HG02840 (cell line): Measurements from ENCODE around the gene NRXN3.

Experiments
- ATAC-seq: cut with Tn5 transposase; IDR thresholded peaks from one replicate; pipeline ENCODE4 v1.9.1; 2021; ENCODE audit warnings: mild to moderate bottlenecking, moderate library complexity, moderate number of reproducible peaks; ENCODE audit not compliant: unreplicated experiment, low FRiP score

Gene NRXN3

GRCh38 chr14:79709573-79709972 lies 1539.4 kb downstream of the NRXN3 start:
- no peak for ATAC-seq

GRCh38 chr14:79712302-79712950 lies 1542.3 kb downstream of the NRXN3 start:
- no peak for ATAC-seq

GRCh38 chr14:79721399-79722084 lies 1551.4 kb downstream of the NRXN3 start:
- no peak for ATAC-seq

GRCh38 chr14:79724934-79725717 lies 1555.0 kb downstream of the NRXN3 start:
- no peak for ATAC-seq

- ATAC-seq: no peak
These were observed 1557.7 kb downstream of the NRXN3 start for GRCh38 chr14:79727900-79728299.

GRCh38 chr14:79728331-79728730 lies 1558.2 kb downstream of the NRXN3 start:
- ATAC-seq: no peak

GRCh38 chr14:79729731-79730130 lies 1559.6 kb downstream of the NRXN3 start:
- ATAC-seq: no peak

GRCh38 chr14:79730196-79730595 lies 1560.0 kb downstream of the NRXN3 start:
- no peak for ATAC-seq

- ATAC-seq: no peak
These were observed 1560.8 kb downstream of the NRXN3 start for GRCh38 chr14:79730953-79731352.

- no peak for ATAC-seq
These were observed 1562.9 kb downstream of the NRXN3 start for GRCh38 chr14:79732911-79733655.

GRCh38 chr14:79734151-79734550 lies 1564.0 kb downstream of the NRXN3 start:
- no peak for ATAC-seq

- ATAC-seq: no peak
These were observed 1564.5 kb downstream of the NRXN3 start for GRCh38 chr14:79734656-79735055.

- no peak for ATAC-seq
These were observed 1564.9 kb downstream of the NRXN3 start for GRCh38 chr14:79735121-79735520.

- no peak for ATAC-seq
These were observed 1570.0 kb downstream of the NRXN3 start for GRCh38 chr14:79740066-79740601.

GRCh38 chr14:79742142-79742541 lies 1572.0 kb downstream of the NRXN3 start:
- no peak for ATAC-seq

- ATAC-seq: no peak
These were observed 1574.9 kb downstream of the NRXN3 start for GRCh38 chr14:79745046-79745445.

GRCh38 chr14:79749065-79749464 lies 1578.9 kb downstream of the NRXN3 start:
- ATAC-seq: no peak

- no peak for ATAC-seq
These were observed 1588.8 kb downstream of the NRXN3 start for GRCh38 chr14:79758985-79759384.

- no peak for ATAC-seq
These were observed 1594.2 kb downstream of the NRXN3 start for GRCh38 chr14:79764323-79764722.

GRCh38 chr14:79766511-79766910 lies 1596.3 kb downstream of the NRXN3 start:
- no peak for ATAC-seq
